ENCODE results near the gene FAM222A.

- TF ChIP-seq CTCF (IDR thresholded peaks at IDR 0.05; ENCODE audit: insufficient read depth, low read length, poor library complexity, severe bottlenecking): no peak
- TF ChIP-seq EZH2phosphoT487 (conservative IDR thresholded peaks at IDR 0.05; ENCODE audit: low read length): no peak
These were observed 1.9 kb downstream of the FAM222A start for GRCh38 chr12:109715310-109716091.

Data from SU-DHL-6 (cell line).